HG02938 (cell line): ENCODE results near the gene SPATS2L.

Experiments
- ATAC-seq: cut with Tn5 transposase; IDR thresholded peaks from one replicate; pipeline ENCODE4 v1.9.1; 2021; ENCODE audit warnings: mild to moderate bottlenecking, moderate library complexity; ENCODE audit not compliant: unreplicated experiment

The SPATS2L gene

DNA sequence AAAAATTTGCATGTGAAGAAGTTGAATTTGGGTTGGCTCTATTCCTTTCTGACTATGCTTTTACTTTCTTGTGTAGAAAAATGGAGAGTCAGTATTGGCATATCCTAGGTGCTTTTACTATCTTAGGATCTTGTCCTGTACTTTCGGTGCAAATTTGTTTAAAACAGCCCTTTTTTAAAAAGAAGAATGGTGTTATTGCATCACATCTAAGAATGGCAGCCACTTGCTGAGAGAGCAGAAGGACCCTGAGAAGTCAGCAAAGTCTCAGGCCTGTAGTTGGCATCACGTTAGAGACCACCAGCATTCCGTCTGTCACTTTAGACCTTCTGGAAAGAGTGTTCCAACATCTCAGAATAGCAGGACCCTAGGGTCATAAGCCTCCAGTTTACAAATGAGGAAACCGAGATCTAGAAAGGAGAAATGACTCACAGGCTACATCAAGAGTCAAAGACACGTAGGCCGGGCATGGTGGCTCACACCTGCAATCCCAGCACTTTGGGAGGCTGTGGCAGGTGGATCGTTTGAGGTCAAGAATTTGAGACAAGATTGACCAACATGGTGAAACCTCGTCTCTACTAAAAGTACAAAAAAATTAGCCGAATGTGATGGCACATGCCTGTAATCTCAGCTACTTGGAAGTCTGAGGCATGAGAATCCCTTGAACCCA lies 42.5 kb downstream of the SPATS2L start:
- no peak for ATAC-seq

DNA sequence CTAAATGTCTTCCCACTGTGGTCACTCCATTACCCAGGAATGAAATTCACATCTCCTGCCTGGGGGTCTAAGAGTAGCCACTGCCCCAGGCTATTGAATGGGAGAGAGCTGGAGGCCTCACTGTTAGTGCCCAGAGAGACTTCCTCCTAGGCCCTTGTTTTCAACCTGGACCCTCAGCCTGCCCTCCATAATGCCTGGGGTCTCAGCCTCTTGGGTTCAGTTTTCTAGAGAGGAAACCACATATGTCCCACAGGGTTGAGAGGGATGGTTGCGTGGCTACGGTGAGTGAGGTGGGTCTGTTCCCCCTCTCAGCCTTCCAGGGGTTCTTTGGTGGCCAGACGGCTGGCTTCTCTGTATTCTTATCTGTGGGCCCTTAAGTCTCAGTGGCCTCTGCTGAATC lies 43.4 kb downstream of the SPATS2L start:
- ATAC-seq, result no peak

DNA sequence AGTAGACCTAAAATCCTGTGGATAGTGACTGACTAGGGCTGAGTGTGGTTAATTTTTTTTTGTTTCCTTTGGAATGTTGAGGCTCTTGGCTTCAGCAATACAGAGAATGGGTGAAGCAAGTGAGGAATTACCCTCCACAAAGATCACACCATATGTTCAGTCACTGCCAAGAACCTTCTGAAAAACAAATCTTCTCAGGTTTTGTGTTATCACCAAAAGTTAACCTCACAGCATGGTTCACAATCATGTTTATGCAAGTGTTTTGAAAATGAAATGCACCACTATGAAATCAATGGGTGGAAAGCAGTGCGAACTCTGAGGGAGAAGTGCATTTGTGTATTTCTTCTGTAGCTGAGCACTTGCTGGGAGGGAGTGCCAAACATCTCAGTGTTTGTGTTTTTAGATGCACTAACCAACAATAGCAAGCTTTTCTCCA lies 44.4 kb downstream of the SPATS2L start:
- ATAC-seq, result no peak

DNA sequence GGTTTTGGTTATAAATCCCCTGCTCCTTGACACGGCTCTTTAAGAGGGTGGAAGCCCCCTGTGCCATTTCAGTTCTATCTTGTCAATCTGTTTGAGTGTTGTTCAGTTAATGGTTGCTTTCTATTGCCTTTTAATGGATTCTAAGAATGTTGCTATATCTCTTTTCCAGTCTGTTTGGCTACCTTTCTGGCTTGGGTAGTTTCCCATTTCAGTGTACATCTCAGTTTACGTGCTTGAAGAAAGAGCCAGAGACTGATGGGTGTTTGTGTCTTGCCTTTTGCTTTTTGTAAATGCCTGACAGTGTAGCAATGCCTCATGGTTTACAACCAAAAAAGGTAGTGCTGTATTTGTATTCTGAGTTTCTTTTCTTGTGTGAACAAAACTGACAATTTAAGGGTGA lies 45.3 kb downstream of the SPATS2L start:
- no peak for ATAC-seq

DNA sequence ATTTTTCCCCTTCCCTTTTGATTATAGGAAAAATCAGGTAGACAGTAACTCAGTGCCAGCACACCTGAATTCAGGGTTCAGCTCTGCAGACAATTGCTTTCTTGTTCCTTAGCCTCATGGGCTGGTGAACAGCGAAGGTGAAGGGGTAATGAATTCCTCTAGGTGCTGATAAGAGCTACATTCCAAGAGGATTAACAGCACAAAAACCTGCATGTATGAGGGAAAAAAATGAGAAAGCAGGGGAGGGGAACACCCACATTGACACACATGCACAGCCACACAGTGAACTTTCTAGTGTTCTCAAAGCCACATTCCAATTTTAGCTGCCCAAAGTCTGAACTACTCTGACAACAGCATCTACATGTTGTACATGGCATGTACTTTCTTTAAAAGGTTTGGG lies 46.1 kb downstream of the SPATS2L start:
- no peak for ATAC-seq

DNA sequence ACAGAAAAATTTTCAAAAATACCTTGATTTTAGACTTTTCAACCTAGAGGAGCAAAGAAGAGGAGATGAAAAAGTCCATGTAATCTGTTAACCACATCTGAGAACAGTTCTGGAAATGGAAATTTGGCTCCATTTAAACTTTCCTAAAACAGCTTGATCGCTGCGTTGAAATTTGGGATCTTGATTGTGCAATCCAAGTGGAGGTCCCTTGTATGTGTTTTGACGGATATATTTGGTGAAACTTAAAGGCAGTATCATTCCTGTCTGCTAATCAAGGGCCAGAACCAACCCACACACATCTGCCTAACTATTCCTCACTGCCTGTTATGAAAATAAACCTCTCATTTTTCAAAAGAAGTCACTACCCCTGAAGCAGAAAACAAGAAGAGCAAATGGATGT lies 46.6 kb downstream of the SPATS2L start:
- no peak for ATAC-seq

DNA sequence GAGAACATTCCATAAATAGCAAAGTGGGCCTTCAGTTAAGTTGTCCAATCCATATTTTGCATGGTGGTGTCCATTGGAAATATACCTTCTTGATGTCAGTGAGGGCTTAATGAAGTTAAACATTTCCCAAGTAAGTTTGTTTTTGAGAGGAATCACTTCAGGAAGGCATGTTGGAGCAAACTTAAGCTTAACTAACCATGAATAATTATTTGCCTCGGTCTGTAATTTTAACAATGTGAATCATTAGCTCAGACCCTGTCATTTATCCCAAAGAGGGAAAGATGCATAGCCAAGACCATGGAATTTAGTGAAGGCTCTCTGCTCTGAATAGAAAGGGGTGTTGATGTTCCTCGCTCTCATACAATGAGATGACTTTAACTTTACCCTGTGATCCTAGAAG lies 47.4 kb downstream of the SPATS2L start:
- ATAC-seq, result no peak

DNA sequence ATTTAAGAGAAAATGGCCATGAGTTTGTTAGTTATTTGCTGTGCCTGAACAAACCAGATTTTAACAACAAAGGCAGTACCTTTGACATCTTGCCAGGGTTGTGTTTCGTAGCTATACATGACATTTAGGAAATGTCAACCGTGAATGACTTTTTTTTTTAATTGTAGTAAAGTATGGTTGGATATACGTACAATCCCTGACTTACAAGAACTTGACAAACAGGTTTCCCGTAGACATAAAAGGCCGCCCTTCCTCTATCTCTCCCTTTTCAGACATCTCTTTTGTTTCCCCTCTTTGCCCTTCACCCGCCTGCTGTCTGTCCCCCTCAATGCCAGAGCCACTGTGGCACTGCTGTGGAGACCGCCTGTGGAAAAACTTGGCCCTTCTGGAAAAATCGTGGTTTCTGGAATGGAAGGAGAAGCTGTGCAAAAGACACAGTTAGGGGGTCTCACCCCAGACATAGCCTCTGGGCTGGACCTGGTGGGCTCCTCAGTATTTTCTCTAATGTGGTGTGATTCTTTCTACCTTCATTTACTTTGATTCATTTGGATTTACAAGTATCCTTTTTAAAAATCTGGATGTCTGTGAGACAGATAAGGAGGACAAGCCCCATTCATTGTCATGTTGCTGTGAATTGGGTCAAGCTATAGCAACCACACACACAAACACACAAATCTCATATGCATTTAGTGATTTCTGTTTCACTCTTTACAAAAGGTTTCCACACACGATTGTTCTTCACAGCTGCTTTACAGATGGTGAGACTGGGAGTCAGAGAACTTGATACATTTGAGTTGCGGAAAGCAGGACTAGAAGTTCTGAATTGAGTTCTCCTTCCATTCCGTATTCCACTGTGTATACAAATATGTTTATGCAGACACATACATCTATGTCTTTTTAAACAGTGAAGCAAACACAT lies 48.6 kb downstream of the SPATS2L start:
- ATAC-seq, result no peak

DNA sequence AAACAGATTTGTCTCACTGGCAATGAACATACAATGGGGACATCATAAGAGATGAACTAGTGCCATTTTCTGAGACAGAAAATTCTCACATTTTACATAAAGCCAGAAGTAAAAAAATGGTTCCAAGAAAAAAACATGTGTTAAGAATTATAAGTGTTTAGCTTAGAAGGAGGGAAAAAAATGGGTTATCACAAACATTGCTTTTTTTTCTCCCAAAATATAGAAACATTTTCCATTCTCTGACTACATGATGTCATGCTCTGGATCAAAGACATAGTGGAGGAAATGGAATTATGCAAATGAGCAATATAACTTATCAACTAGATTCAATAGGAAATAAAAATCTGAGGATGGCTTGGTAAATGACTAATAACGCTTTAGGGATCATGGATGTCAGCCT lies 49.8 kb downstream of the SPATS2L start:
- ATAC-seq, result no peak

DNA sequence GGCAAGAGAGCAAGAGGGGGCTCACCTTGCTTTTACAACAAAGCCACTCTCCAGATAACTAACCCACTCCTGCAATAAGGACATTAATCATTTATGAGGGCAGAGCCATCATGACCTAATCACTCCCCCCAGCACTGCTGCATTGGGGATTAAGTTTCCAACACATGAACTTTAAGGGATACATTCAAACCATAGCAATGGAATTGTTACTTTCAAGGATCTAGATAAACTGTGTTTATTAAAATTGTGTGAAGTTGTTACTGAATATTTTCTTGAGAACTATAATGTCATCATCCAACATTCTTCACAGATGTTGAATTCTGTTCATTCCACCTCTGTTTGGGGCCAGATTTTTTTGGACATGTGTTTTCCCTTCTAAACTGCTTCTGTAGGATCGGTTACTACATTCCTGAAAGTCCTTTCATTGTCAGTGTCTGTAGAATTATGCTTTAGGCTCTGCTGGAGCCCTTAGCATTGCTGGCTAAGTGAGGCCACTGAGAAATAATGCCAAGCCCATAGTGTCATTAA lies 50.4 kb downstream of the SPATS2L start:
- ATAC-seq, result no peak

DNA sequence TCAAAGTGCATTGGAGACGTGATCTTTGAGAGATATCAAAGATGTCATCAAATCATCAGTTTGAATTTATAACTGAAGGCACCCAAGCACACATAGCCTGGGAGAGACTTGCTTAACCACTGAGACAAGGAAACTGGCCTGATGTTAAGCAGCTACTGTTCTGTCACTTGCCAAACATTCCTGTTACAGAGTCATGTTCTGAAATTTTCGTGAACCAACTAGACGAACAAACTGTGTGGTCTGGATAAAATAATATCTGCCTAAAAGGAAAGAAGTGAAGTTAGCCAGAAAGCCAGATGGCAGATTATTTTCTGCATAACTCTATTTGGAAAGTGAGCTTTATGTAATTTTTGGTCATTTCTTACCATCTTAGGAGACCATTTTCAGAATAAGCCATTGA lies 51.4 kb downstream of the SPATS2L start:
- ATAC-seq, result no peak

DNA sequence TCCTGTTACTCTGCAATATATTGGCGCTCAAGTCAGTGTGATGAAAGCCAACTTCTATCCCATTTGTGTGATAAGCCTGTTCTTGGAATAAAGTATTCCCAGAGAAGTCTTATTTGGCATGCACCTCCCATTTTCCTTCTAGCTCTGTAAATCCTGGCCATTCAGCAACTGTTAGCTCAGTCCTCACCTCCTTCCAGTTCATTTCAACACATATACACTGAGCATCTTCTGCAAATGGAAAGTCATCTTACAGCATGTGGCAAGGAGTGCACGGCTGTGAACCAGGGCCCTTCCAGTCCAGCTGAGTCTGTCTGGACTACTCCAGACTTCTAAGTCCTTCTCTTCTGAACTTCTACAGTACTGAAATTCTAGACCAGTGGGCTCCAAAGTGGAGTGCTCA lies 53.1 kb downstream of the SPATS2L start:
- no peak for ATAC-seq

DNA sequence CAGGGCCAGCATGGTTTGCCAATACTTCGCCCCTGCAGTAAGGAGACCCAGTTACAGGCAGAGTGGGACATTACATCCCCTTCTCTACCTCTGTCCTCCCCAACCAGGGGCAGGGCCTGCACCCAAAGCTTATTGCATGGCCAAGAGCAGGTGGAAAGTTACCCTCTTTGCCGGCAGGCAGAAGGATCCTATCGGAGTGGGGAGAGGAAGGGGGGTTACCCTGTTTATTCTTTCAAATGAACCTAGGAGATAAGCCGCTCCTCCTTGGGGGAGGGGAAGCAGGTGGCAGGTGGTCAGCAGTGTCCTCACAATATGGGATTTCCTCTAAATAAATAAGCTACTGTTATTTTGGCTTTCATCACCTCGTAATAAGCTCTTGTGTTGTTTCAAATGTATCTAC lies 53.9 kb downstream of the SPATS2L start:
- ATAC-seq, result no peak

DNA sequence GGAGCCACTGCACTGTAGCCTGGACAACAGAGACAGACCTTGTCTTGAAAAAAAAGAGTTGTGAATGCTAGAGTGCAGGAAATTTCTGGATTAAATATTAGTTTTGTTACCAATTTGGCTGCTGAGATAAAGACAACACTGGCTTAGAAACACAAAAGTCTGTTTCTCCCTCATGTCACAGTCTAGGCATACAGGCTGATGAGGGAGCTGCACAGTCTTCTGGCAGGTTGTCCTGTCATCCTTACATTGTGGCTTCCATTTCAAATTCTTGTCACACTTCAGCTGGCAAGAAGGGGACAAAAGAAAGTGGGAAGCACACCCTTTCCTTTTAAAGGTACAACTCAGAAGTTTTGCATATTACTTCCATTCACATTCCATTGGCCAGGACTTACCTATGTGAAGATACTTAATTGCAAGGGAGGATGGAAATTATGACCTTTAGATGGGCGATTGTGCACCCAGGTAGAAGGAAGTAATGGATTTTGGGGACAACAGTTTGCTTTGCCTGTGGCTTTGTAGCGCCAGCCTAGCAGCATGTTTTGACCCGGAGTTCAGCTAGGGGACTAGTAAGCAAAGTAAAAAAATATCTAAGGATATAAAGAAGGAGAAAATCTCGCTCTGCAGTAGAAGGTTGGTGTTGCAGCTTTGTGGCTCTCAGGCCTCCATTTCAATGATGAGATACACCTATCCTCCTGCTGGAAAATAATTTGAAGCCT lies 55.9 kb downstream of the SPATS2L start:
- ATAC-seq, result no peak

DNA sequence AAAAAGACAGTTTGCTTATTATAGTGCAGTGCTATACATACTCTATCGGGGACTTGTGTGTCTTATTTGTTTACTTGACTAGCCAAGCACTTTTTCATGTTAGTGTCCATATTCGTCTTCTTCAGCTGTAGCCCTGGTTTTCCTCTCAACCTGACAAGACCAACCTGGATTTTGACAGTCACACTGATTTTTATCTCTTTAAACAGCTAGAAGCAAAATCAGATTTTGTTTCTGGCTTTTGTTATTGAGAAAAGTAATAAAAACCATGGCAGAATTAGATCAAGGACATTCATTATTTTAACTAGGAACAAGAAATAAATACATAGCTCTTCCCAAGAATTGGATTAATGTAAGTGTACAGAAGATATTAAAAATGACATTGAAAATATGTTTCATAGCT lies 56.8 kb downstream of the SPATS2L start:
- no peak for ATAC-seq

DNA sequence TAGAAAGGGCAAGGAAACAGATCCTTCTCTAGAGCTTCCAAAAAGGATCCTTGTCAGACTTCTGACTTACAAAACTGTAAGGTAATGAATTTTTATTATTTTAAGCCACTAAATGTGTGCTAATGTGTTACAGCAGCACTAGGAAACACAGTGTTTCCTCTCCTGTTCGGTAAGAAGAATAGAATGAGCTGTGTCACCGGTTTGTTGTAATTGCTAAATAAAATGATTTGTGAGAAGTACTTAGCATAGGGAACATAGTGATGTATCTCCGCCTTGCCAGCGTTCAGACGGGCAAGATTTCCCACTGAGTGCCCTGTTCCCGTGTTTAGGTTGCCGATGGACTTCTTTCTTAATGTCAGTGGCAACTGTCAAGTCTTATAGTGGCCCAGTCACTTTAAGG lies 57.6 kb downstream of the SPATS2L start:
- ATAC-seq, result no peak

DNA sequence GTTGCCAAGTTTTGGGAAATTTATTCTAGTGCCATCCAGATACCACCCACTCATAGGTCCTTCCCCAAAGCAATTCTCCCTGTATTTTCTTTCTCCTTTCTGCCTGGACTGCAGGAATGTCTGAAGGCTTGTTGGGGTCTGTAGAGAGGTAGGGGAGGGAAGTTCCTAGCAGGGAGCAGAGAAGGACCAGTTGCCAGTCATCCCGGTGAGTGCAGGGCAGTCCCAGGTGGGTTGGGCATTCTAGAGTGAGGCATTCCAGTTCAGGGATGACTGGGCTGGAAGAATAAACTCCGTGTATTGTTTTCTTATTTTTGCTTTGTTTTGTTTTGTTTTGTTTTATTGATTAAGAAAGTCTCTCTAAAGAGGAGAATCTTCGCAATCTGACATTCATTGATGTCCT lies 58.1 kb downstream of the SPATS2L start:
- no peak for ATAC-seq

DNA sequence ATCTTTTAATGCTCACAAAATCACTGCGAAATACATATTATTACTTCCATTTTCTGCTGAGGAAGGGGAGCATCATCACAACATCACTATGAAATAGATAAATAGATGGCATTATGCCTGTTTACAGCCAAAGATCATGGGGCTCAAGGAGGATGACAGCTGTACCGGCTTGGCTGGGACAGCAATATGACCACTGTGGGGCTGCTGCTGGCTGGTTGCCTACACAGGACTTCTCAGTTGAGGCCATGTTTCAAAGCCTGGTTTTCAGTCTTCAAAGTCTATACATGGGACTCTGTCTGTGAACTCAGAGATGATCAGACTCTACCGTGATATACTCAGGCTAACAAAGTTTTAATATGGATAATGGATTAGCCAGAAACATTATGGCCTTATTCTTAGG lies 58.7 kb downstream of the SPATS2L start:
- ATAC-seq, result no peak

DNA sequence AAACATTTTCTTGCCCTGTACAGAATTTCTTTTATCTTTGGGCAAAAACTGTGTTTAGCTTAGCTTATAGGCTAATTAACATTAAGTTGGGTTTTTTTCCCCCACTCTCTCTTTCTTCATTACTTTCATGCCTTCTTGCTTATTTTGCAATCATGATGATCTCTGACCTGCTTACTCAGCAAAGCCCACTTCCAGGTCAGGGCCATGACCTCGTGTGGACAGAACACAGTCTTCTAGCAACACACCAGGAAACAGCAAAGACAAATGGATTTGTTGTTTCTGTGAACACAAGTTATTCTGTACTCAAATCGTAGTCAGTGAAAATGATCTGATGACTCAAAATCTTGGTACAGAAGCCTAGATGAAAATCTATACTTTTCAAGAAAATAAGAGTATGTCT lies 60.7 kb downstream of the SPATS2L start:
- ATAC-seq, result no peak

DNA sequence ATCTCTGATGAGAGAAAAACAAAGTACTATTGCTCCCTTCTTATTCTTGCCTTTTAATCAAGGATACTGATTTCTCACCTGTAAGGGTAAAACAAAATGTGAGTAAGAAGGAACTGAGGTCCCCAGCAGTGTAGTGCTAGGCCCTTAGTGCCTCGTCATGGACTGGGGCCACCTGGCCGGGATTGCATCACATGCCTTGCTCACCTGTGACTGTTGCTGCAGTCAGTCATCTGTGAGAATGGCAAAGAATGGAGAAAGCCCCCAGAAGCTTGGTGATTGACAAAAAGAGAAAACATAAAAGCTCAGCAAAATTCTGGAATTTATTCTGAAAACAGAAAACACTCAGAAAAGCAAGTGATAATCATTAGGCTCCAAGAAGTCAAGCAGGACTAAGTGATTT lies 63.4 kb downstream of the SPATS2L start:
- ATAC-seq, result no peak

DNA sequence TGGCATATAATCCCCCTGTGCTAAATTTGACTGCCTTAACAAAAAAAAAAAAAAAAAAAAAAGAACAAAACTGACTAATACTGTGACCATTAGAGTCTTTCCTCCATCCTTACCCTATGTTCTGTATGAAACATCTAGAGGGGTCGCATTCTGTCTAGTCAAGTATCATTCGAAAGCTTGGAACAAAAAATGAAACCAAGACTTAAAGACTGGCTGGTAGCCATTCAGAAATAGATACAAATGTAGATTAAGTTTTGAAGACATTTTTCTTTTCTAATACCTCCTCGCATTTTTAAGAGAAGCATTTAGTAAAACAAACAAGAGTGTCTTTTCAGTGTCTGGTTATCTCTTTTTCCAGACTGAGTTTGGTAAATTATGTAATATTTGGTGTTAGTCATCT lies 66.7 kb downstream of the SPATS2L start:
- ATAC-seq, result peak; percentile 43
